ENCODE data around the gene ISG20L2. TPM values are rescaled to one million over a fixed set of nuclear protein-coding genes. Genes with fewer than 3 reads are reported as not detected.

ISG20L2 gene
- total RNA-seq, 1 experiment from 2014 or later: 41.7 TPM

DNA sequence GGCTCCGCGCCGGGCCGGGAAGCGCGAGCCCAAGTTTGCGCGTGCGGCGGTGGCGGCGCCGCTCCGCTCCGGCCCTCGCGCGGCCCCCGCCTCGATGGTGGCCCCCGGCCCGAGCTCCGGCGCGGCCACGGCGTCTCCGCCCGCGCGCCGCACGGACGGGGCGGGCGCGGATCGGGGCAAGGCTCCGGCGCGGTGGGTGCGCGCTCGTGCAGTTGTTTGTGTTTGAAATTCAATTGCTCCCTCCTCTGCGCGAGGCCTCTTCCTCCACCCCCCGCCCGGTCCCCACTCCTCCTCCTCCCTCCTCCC, 22.8 kb upstream of the ISG20L2 start, which contains the start of gene HDGF:
HDGF (minus strand) TSS at position 225 of the 306 bp plus-strand sequence. CDS start 246 bp downstream, outside the sequence.
- peaks cover 22 to 49% of the 10 kb centered on the region in 2 experiments for H3K4me1 ChIP-seq (ENCODE audit: control insufficient read depth in 1 of 2, insufficient read depth in 2 of 2, low read length in 2 of 2)
- no peaks in the 10 kb centered on the region for H4K20me1 ChIP-seq (ENCODE audit: insufficient read depth)
- peak within 1 kb of the TSS; percentile 97 for H3K4me2 ChIP-seq (ENCODE audit: low read length)
- no TSS peak for BruUV-seq (replicated peaks)
- intact Hi-C loops (cut with micrococcal nuclease): no loop called here
- ATAC-seq: no peak
- no peaks in the 10 kb centered on the region for H3K9me3 ChIP-seq (ENCODE audit: control insufficient read depth in 1 of 2, insufficient read depth in 1 of 2, low read depth in 1 of 2, low read length in 2 of 2)
- TF ChIP-seq YY1 (IDR thresholded peaks at IDR 0.05; ENCODE audit: extremely low read depth, insufficient replicate concordance, low read depth, low read length) (no peak), POLR2A (IDR thresholded peaks at IDR 0.05; ENCODE audit: borderline replicate concordance, extremely low read depth, insufficient read depth, insufficient read length) (peak; percentile 47), ZFX (IDR thresholded peaks at IDR 0.05) (peak; percentile 73), CEBPB (IDR thresholded peaks at IDR 0.05; ENCODE audit: low read depth) (no peak), POLR2AphosphoS5 (IDR thresholded peaks at IDR 0.05; ENCODE audit: low read depth, low read length) (peak; percentile 33; the same call in 1 of the 2 replicates), SRF (IDR thresholded peaks at IDR 0.05; ENCODE audit: low read depth) (no peak), SP1 (IDR thresholded peaks at IDR 0.05; ENCODE audit: low read depth) (no peak)
- ChIA-PET CTCF (interaction anchor here (1.2 to 1.3 kb wide), 3 partner anchors 10 to 63 kb away, joined by 3 read pairs; partner anchors contain the start of gene MRPL24), POLR2A (interaction anchor here (0.8 to 1.9 kb wide), 4 partner anchors 10 to 23 kb away, joined by 4 to 11 read pairs (median 8); partner anchors contain the start of genes ISG20L2, METTL25B, MRPL24 and PRCC), RAD21 (ENCODE audit: low non-redundant PET in 1 of 2, low total read pairs in 2 of 2, uncharacterized antibody in 2 of 2, unreplicated experiment in 2 of 2) (interaction anchor here (0.5 to 1.3 kb wide), 4 partner anchors 23 to 811 kb away, joined by 3 to 6 read pairs (median 4); partner anchors contain the start of genes ISG20L2 (in 1 of the 2) and METTL25B (in 1 of the 2))
- H2AFZ ChIP-seq (ENCODE audit: low read depth, low read length, poor library complexity, severe bottlenecking): no peak within 1 kb of the TSS
- no peak for DNase-seq (ENCODE audit: low read depth, low spot score)
- peaks cover 70% of the 10 kb centered on the region for H3K79me2 ChIP-seq (ENCODE audit: insufficient read depth, low read length)
- no peaks in the 10 kb centered on the region; a peak in 1 of 4 replicates for H3K36me3 ChIP-seq (ENCODE audit: control insufficient read depth in 1 of 2, insufficient read depth in 2 of 2, low read length in 2 of 2)
- no peaks in the 10 kb centered on the region for H3K27me3 ChIP-seq (ENCODE audit: insufficient read depth, low read length)
- no peaks in the 10 kb centered on the region for H3K9me2 ChIP-seq (ENCODE audit: insufficient read depth)
- H3K4me3 ChIP-seq (replicated peaks in 1 of 2; ENCODE audit: low read depth in 1 of 2, low read length in 2 of 2): peak within 1 kb of the TSS; percentile 67 to 97
- H3K9ac ChIP-seq (ENCODE audit: low read length): peak within 1 kb of the TSS; percentile 94
- H3K27ac ChIP-seq (ENCODE audit: low read depth, low read length): peak within 1 kb of the TSS; percentile 99

DNA sequence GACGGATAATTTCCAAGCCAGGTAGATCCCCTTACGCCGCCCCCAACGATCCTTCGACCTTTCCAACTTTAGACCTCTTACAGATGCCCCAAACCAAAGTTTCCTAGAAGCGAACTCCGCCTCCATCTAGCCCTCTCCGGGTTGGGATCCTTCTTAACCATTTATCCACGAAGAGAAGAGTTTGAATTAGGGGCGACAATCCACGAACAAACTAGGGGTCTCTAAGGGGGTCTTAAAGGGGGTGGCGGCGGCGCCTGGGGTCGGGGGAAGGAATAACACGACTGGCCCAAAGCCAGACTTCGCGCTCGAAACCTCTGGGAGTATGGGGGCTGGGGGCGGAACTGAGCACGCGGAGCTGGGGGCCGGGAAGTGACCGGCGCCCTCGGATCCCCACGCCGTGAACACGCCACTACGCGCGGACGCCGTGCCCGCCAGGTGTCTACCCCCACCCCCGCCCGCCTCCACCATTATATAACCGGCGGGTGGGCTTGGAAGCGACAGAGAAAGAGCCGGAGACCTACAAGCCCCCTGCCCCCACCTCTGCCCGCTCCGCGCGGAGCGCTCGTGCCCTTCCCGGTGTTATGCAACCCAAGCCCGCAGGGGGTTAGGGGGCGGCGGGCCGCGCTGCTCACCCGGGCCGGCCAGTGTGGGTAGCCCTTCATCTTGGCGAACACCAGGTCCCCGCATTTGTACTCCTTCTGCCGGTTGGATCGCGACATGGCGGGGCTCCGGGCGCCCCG, 22.3 kb upstream of the ISG20L2 start:
- peak overlapping the region; percentile 99 for H3K27ac ChIP-seq (ENCODE audit: low read depth, low read length)
- ChIA-PET RAD21 (ENCODE audit: low non-redundant PET in 1 of 2, low total read pairs in 2 of 2, uncharacterized antibody in 2 of 2, unreplicated experiment in 2 of 2) (interaction anchor here (0.5 to 1.3 kb wide), 2 partner anchors 23 to 774 kb away, joined by 3 read pairs; partner anchors contain the start of genes ISG20L2 (in 1 of the 2) and METTL25B (in 1 of the 2)), CTCF (interaction anchor here (1.1 to 1.3 kb wide), 4 partner anchors 10 to 63 kb away, joined by 3 read pairs; partner anchors contain the start of genes ISG20L2, METTL25B and MRPL24)
- TF ChIP-seq EZH2phosphoT487 (IDR thresholded peaks at IDR 0.05; ENCODE audit: borderline replicate concordance): no peak
- TF ChIP-seq SIN3A (IDR thresholded peaks at IDR 0.05; ENCODE audit: low read depth): no peak
- TF ChIP-seq JUND (IDR thresholded peaks at IDR 0.05): no peak
- no peak for TF ChIP-seq TCF7L2 (IDR thresholded peaks at IDR 0.05; ENCODE audit: borderline replicate concordance, extremely low read depth, insufficient read depth, insufficient read length)
- TF ChIP-seq EGR1 (IDR thresholded peaks at IDR 0.05; ENCODE audit: low read depth): no peak
- no peak for TF ChIP-seq SP1 (IDR thresholded peaks at IDR 0.05; ENCODE audit: low read depth)
- TF ChIP-seq POLR2AphosphoS5 (IDR thresholded peaks at IDR 0.05; ENCODE audit: low read depth, low read length): no peak; the same call in none of the 2 replicates
- TF ChIP-seq EZH2 (IDR thresholded peaks at IDR 0.05): no peak
- no peak for TF ChIP-seq ZFX (IDR thresholded peaks at IDR 0.05)
- TF ChIP-seq FOSL1 (IDR thresholded peaks at IDR 0.05; ENCODE audit: low read depth): no peak
- TF ChIP-seq CEBPB (IDR thresholded peaks at IDR 0.05; ENCODE audit: low read depth): no peak
- no peak for TF ChIP-seq CBX3 (IDR thresholded peaks at IDR 0.05; ENCODE audit: low read depth)
- TF ChIP-seq ATF3 (IDR thresholded peaks at IDR 0.05): no peak
- no peak for TF ChIP-seq ELF1 (IDR thresholded peaks at IDR 0.05; ENCODE audit: borderline replicate concordance, low read depth)
- TF ChIP-seq YY1 (IDR thresholded peaks at IDR 0.05; ENCODE audit: extremely low read depth, insufficient replicate concordance, low read depth, low read length): no peak

More for the DNA sequence above, 22.3 kb upstream of the ISG20L2 start:
- H3K4me3 ChIP-seq (replicated peaks in 1 of 2; ENCODE audit: low read depth in 1 of 2, low read length in 2 of 2): peak overlapping the region; percentile 67 to 97
- no peak overlapping the region for H2AFZ ChIP-seq (ENCODE audit: low read depth, low read length, poor library complexity, severe bottlenecking)
- no peaks in the 10 kb centered on the region for H3K9me3 ChIP-seq (ENCODE audit: control insufficient read depth in 1 of 2, insufficient read depth in 1 of 2, low read depth in 1 of 2, low read length in 2 of 2)
- H3K9ac ChIP-seq (ENCODE audit: low read length): peak overlapping the region; percentile 94
- H3K27me3 ChIP-seq (ENCODE audit: insufficient read depth, low read length): no peaks in the 10 kb centered on the region
- H4K20me1 ChIP-seq (ENCODE audit: insufficient read depth): no peaks in the 10 kb centered on the region
- intact Hi-C loops (cut with micrococcal nuclease): no loop called here
- TSS peak; percentile 56 for BruUV-seq (replicated peaks)
- H3K79me2 ChIP-seq (ENCODE audit: insufficient read depth, low read length): peaks cover 76% of the 10 kb centered on the region
- no peak for DNase-seq (ENCODE audit: low read depth, low spot score)
- POLR2A ChIA-PET: interaction anchor here (1.2 to 1.9 kb wide), 3 partner anchors 10 to 22 kb away, joined by 4 to 11 read pairs (median 9); partner anchors contain the start of genes ISG20L2, METTL25B, MRPL24 and PRCC
- no peaks in the 10 kb centered on the region for H3K9me2 ChIP-seq (ENCODE audit: insufficient read depth)
- no peaks in the 10 kb centered on the region; a peak in 1 of 4 replicates for H3K36me3 ChIP-seq (ENCODE audit: control insufficient read depth in 1 of 2, insufficient read depth in 2 of 2, low read length in 2 of 2)
- H3K4me2 ChIP-seq (ENCODE audit: low read length): peak overlapping the region; percentile 97
- no peak for ATAC-seq
- peaks cover 27 to 54% of the 10 kb centered on the region in 2 experiments for H3K4me1 ChIP-seq (ENCODE audit: control insufficient read depth in 1 of 2, insufficient read depth in 2 of 2, low read length in 2 of 2)

Measured in HCT116 (cell line).